Activated CD4-positive, alpha-beta T cell treated with anti-CD3 and anti-CD28 coated beads, Interleukin-2, amount 50 U/mL, for 1 hour (primary cell): Measurements from ENCODE around the gene MADD.

ENCODE experiments used
- DNase-seq: peaks from one replicate; pipeline ENCODE4 v3.0.0-alpha.2; 2020

The MADD gene

DNA sequence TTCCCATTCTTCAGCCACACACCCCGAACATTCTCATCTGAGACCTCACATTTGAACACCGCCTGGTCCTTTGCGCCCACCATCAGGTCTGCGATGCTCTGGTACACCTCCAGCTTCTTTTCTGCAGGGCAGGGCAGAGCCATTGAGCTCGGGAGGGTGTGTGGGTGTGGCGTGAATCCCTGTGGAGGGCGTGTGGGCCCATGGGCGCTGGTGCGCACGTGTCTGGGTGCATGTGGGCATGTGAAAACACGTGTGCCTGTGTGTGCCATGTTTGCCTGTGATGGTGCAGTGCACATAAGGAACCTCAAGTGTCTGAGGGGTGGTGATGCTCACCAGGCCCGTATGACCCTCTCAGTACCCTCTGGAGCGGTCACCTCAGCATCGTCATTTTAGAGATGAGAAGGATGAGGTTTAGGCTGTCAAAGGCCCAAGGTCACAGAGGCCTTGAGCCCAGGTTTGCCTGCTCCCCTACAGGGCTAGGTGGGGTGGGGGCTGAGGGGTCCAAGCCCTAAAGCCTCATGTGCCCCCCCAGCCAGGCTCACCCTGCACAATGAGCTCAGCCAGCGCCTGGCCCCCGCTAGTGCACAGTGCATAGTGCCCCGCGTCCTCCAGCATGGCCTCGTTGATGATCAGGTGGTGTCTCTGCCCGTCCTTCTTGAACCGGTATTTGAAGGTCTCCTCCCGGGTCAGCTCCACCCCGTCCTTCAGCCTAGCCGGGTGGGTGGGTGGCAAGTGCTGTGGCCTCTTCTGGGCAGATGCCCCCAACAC, 72.3 kb downstream of the MADD start:
- DNase-seq = no peak

DNA sequence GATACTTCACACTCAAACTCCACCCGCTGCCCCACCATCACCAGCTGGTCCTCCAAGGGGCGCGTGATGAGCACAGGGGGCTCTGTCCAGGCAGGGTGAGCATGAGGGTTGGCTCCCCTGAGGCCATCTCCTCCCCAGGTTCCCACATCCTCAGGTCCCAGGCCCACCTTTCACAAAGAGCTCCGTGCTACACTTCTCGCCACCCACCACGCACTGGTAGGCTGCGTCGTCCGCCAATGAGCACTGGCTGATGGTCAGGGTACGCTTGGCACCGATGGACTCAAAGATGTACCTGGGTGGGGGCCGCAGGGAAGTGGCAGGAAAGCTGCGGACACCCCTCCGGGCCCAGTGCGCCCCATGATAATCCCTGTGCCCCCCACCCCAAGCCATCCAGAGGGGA, 72.9 kb downstream of the MADD start:
- no peak for DNase-seq

DNA sequence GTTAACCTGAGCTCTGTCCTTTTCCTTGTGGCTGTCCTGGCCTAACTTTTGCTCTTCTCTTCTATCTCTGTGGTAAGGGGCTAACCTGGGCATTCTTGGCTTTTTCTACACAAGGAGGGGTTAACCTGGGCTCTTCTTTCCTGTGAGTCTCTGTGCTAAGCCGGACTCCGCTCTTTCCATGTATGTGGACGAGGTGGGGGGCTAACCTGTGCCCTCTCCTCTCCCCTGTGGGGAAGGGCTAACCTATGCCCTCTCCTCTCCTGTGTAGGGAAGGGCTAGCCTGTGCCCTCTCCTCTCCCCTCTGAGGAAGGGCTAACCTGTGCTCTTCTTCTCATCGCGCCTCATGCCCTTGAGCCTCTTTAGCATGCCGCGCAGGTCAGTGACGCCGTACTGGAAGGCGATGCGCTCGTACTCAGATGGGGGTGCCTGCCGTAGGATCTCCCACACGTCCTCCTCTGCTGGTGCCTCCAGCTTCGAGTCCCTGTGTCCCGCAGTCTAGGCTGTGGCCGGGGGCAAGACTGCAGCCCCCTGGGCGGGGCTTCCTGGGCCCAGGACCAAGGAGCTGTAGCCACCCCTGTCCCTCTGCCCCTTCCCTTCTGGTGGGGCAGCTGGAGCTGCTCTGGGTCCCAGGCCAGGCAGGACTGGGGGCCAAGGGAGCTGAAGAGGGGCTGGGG, 76.1 kb downstream of the MADD start:
- DNase-seq = no peak

DNA sequence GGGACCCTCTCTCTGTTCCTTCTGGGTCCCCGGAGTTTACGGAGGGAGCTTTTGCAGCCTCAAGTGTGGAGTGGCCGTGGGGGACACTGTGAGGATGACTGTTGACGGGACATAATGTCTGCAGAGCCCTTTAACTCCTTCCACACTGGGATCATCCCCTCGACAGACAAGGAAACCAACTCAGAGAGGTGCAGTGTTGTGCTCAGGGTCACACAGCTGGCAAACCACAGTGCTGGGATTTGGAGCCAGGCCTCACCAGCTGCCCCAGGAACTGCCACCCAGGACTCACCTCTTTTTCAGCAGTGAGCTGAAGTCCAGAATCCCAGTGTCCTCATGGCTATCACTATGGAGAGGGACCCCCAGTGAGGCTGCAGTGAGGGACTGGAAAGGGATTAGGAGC, 77.2 kb downstream of the MADD start:
- no peak for DNase-seq

DNA sequence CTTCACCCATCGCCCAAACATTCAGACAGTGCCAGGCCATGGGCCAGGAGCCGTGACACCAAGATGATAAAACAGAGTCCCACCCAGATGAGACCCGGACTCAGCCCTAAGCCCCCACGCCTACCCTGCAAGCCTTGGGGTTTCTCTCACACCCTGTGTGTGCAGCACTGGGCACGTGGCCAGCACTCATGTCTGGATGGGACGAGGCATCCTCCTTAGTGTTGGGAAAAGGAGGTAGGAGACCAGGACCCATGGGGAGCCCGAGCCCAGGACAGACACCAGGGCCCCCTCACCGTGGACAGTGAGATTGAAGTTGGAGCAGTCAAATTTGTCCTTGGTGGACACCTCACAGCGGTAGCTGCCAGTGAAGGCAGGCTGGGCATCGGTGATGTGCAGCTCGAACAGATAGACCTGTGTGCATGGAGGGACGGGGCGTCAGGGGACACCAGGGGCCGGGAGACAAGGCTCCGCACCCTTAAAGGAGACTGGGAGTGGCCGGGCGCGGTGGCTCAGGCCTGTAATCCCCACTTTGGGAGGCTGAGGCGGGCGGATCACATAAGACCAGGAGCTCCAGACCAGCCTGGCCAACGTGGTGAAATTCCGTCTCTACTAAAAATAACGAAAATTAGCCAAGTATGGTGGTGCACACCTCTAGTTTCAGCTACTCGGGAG, 78.3 kb downstream of the MADD start:
- no peak for DNase-seq

DNA sequence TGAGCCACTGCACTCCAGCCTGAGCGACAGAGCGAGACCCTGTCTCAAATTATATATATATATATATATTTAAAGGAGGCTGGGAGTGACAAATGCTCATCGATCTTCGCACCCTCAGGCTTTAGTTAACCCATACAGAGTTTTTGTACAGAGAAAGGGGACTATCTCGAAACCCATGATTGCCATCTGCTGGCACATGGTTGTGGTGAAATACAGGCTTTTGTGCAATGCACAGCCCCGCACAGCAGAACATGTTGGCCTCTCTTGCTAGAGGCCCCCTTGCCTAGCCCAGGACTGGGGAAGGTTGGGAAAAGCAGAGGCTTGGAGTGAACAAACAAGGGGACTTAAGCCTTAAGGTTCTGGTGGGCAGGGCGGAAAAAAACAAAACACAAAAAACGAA, 78.9 kb downstream of the MADD start:
- DNase-seq = no peak

DNA sequence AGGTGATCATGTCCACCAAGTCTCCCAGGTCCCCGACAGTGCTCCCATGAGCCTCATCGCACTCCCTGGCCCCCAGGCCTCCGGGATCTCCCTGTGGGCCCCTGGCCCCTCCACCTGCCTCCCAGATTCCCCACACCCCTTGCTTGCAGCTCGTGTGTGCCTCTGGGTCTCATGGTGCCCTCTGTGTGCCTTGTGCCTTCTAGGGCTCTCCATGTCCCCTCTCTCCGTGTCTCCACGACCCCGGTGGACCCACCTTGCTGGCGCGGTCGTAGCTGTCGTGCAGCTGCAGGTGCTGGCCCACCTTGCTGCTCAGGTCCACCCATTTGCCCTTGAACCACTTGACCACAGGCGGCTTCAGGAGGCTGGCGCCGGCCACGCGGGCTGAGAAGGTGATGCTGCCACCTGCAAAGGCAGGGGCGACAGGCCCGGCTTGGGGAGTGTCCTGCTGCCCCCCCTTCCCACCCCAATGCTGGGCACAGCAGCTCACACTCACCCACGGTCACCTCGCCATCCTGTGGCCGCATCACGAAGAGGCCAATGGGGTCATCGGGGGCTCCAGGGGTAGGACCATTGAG, 79.7 kb downstream of the MADD start:
- no peak for DNase-seq

DNA sequence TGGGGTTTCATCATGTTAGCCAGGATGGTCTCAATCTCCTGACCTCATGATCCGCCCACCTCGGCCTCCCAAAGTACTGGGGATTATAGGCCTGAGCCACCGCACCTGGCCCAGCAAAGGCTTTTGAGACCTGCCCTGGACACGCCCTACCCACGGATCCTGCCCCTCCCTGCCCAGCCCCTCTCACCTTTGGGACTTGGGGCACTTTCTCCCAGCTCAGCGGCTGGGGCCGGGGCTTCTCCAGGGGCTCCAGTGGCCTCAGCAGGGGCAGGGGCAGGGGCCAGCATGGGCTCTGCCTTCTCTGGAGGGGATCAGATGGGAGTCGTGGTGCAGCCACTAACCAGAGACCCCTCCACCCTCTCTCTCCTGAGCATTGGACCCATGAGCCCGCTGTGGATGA, 80.4 kb downstream of the MADD start:
- no peak for DNase-seq

DNA sequence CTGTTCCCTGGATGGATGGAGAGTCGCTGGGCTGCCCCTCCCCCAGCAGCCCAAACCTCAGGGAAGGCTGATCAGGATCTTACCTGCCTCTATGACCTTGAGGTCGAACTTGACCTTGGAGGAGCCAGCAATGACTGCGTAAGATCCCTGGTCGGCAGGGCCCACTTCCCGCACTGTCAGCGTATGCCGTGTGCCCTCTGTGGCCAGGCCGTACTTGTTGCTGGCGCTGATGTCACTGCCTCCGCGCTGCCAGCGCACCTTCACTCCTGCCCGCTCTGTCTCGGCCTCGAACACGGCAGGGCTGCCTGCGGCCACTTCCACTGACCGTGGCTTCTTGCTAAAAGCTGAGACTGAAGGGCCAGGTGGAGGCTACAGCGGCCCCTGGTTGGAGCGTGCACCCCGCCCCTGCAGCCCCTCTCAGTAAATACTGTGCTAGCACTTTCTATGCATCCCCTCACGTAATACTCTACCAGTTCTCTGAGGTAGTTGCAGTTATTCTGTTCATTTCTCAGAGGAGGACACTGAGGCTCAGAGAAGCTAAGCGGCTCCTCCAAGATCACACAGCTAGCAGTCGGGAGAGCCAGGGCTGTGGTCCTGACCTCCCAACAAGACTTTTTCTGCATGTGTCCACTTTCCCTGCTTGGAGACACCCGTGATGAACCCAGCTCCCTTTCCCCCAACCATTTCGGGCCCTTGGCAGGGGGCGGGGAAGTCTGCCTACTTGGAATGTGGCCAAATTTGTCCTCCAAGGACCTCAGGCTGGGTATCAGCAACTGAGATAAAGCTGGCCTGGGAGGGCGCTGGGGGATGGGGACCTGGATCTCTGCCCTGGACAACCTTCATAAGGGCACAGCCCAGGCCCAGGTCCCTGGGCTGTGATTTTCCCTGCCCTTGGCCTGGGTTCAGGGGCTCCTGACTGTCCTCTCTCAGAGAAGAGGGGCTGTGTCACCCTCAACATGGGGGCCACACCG, 81.5 kb downstream of the MADD start:
- no peak for DNase-seq

DNA sequence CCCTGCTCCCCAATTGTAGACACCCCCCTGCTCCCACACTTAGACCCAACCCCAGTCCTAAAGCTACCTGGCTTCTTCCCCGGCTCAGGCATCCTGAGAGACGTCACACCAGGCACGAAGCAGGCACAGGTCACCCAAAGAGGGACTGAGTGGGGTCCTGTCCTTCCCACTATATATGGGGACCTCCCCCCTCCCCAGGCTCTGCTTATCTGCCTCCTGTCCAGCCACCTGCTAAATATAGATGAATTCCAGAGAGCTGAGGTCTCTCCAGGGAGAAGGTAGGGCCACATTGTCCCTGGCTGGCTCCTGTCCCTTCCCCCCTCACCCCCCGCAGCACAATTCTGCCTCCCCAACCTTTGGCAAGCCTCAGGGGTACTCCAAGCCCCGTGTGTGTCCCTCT, 82.6 kb downstream of the MADD start, which contains the start of gene MYBPC3:
TSS of gene MYBPC3 (minus strand) at position 147 of the 400 bp plus-strand sequence. CDS start at position 92, 55 bp downstream.
- no peak for DNase-seq

DNA sequence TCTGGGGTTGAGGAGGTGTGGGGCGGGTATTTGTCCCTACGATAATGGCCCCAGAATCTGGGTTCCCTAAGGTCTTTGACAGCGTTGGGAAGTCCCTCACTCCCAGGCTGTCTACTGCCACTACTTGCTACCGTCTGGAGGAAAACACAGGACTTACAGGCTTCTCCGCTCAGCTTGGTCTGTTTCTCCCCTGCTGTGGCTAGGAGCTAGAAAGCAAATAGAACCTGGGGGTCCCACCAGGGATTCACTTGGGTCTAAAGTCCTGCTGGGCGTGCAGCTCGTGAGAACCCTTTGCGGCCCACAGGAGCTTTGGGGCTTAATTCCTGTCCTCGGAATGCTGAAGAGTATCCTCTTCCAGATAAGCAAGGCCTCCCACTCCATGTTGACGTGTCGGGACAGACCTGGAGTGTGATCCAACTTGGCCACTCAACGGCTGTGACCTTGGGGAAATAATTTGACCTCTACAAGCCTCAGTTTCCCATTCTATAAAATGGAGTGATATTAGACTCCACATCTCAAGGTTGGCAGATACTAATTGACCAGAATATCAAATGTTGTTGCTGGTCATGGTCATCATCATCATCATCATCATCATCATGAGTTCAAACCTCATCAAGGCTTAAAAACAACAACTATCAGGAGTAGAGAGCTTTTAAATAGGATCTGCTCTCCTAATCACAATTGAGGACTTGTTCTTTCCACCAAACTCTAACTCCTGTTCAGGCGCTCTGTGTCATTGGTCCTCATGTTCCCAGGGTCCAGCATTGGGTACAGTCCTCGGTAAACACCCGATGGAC, 84.2 kb downstream of the MADD start:
- no peak for DNase-seq

DNA sequence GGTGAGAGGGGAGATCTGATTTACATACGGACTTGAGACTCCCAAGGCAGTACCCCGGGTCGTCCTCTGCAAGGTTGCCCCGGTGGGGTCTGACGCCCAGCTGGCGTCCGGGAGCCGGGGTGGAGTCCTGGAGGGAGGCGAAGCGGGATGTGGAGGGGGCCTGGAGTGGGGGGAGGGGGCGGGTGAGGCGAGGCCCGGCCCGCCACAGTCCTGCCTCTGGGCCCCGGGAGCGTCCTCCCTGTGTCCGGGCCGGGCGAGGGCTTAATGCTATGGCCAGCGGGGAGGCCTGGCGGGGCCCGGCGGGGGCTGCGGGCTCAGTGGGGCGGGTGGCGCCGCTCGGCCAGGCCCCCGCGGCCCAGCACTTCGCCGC, 85.0 kb downstream of the MADD start:
- DNase-seq = no peak

DNA sequence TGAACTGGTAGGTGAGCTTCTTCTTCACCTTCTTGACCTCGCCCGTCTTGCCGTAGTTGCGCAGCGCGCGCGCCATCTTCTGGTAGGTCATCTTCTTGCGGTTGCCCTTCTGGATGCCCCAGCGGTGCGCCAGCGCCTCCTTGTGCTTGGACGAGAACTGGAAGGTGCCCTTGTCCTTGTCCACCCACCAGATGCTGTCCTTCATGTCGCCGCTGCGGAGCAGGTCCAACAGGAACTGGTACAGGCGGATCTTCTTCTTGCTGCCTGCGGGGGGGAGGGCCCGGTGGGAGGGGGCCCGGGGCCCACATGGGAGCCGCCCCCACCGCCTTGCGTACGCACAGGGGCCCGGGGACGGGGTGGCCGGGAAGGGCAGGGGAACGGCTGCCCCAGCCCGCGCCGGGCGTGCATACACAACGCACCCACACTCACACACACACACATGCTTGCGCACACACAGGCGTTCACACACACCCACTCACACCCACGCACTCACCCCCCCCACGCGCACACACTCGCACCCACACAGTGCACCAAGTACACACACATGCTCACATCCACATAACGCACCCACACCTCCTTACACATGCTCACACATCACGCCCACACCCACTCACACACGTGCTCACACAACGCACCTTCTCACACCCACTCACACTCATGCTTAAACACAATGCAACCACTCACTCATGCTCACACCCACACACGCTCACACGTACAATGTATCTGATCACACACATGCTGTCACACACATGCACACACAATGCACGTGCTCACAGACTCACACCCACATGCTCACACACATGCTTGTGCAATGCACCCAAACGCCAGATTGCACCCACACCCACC, 85.6 kb downstream of the MADD start:
- peak; percentile 10 for DNase-seq

DNA sequence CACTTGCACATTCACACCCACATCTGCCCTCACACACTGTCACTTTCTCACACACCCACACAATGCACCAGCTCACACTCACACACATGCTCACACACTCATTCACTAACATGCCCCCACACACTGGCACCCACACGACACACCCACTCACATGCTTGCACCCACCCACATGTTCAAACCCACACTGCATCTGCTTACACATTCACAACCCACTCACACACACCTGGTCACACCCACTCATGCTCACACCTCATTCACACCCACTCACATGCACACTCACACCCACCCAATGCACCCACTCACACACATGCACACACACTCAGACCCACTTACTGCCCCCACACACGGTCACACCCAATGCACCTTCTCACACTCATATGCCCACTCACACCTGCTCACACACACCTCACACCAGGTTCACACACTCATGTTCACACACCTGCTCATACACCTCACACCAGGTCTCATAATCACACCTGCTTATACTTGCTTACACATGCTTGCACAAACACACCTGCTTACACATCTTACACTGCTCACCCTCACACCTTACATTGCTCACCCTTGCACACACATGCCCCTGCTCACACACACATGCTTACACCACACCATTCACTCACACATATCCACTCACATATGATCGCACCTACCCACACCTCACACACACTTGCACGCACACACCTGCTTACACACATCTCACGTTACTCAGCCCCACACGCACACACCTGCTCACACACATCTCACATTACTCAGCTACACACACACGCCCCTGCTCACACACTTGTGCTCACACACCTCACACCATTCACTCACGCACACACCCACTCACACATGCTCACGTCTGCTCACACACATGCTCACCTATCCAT, 86.4 kb downstream of the MADD start:
- DNase-seq = no peak

DNA sequence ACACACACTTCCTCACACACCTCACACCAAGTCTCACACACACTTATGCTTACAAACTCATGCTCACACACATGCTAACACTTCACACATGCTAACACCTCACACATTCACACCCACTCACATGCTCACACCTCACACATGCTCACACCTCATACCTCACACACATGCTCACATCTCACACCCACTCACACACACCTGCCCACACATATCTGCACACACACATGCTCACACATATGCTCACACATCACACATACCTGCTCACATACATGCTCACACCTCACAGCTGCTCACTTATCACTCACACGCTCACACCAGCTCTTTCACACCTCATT, 87.0 kb downstream of the MADD start:
- no peak for DNase-seq

DNA sequence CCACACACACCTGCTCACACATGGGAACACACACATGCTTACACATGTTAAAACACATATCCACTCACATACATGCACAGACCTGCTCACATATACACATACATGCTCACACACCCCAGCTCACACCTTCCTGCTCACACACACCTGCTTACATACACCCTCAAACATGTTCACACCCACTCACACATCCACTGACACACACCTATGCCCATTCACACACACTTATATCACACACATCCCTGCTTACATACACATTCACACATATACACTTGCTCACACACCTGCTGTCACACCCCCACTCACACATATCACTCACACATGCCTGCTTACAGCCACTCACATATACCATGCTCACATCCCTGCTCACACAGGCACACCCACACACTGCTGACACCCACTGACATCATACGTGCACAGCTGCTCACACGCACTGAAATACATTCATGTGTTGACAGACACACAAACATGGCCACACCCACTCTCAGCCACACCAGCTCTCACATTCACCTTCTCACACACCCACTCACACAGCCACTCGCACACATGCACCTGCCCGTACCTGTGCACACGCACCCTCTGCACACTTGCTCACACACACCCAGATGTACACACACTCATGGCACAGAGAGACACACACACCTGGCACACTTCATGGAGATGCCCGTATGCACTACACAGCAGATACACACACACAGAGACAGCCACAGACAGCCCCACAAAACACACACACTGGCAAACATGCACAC, 88.2 kb downstream of the MADD start:
- DNase-seq = no peak

DNA sequence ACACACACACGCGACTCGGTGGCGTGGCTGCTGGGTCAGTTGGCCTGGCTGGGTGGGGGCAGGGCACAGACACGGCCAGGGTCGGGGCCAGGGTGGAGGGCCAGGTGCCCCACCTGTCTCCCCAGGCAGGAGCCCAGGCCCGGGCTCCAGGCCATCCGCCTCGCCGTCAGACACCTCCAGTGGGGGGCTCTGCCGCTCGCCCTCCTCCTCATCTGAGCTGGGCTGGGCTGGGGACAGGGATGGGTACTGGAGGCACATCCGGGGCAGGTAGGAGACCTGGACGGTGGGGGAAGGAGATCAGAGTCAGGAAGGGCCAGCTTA, 88.8 kb downstream of the MADD start:
- no peak for DNase-seq

DNA sequence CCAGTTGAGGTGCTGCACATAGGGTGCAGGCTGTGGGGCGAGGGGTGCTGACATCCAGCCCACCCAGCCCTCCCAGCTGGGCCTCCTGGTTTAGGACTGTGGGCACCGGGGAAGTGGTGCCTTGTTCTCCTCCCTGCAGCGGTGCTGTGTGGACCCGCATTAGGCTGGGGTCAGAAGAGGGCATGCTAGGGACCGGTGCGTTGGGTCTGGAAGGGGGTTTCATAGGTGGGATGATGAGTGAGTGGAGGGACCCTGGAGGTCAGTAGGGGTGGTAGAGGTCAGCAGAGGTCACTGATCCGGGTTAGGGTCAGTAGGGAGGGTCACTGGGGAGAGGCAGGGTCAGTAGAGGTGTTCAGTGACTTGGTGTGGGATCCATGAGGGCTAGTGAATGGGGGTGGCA, 89.2 kb downstream of the MADD start:
- DNase-seq = no peak

DNA sequence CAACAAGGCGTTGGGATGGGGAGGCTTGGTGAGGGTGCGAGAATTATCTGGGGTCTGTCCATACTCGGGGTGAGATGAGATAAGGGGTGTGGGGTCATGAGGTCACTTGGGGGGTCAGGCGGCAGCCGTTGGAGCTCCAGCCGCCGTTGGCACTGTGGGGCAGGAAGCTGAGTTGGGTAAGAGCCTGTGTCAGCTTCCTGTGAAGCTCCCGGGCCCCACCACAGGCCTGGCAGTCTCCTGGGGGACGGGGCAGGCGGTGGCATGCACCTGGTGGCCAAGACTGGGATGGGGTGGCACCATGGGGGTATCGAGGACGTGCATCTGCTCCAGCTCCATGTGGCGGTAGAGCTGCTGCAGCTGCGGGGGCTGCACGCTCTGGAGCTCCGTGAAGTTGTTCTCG, 89.7 kb downstream of the MADD start:
- DNase-seq = no peak
